Smooth muscle cell (in vitro differentiated cells): ENCODE results near the gene DIP2C. TPM values are rescaled to one million over a fixed set of nuclear protein-coding genes. Genes with fewer than 3 reads are reported as not detected.

Experiments used
- DNase-seq: peaks from one replicate; lab custom pipeline; 2025; ENCODE audit not compliant: unreplicated experiment; lab: John Stamatoyannopoulos, UW
- H2AFZ ChIP-seq: fragments of 200-600 bp; sonication (generic); 2 replicates; pipeline ENCODE4 v1.6.0; 2016; ENCODE audit warnings: antibody characterized with exemption, low read depth, mild to moderate bottlenecking
- H3F3A ChIP-seq: fragments of 200-600 bp; sonication (generic); 2 replicates; pipeline ENCODE4 v1.6.0; 2017; ENCODE audit warnings: antibody characterized with exemption, low read depth
- H3K27ac ChIP-seq: fragments of 200-600 bp; sonication (generic); 2 replicates; pipeline ENCODE4 v1.5.1; 2016; ENCODE audit warnings: low read depth, mild to moderate bottlenecking
- H3K27me3 ChIP-seq: fragments of 200-600 bp; sonication (generic); 2 replicates; pipeline ENCODE4 v1.6.1; 2016; ENCODE audit warnings: low read depth, mild to moderate bottlenecking
- H3K36me3 ChIP-seq: fragments of 200-600 bp; sonication (generic); 2 replicates; pipeline ENCODE4 v1.5.1; 2016; ENCODE audit warnings: low read depth
- H3K4me1 ChIP-seq: fragments of 200-600 bp; sonication (generic); 2 replicates; pipeline ENCODE4 v1.5.1; 2016; ENCODE audit warnings: low read depth
- H3K4me2 ChIP-seq: fragments of 200-600 bp; sonication (generic); 2 replicates; pipeline ENCODE4 v1.6.0; 2016; ENCODE audit warnings: mild to moderate bottlenecking
- H3K4me3 ChIP-seq: fragments of 200-600 bp; sonication (generic); 2 replicates; pipeline ENCODE4 v1.5.1; 2016; ENCODE audit warnings: mild to moderate bottlenecking
- H3K79me2 ChIP-seq: fragments of 200-600 bp; sonication (generic); 2 replicates; pipeline ENCODE4 v1.6.0; 2016; ENCODE audit warnings: low read depth, mild to moderate bottlenecking
- H3K9ac ChIP-seq: fragments of 200-600 bp; sonication (generic); 2 replicates; pipeline ENCODE4 v1.6.0; 2016; ENCODE audit warnings: low read depth
- H3K9me3 ChIP-seq: fragments of 200-600 bp; sonication (generic); replicated peaks from 2 replicates; pipeline ENCODE4 v1.5.1; 2016; ENCODE audit warnings: low read depth
- H4K20me1 ChIP-seq: fragments of 200-600 bp; sonication (generic); 2 replicates; pipeline ENCODE4 v1.6.0; 2016; ENCODE audit warnings: low read depth
- CTCF ChIP-seq: fragments of 200-600 bp; sonication (generic); IDR thresholded peaks from 2 replicates; pipeline ENCODE4 v1.5.1; 2017; ENCODE audit warnings: borderline replicate concordance, mild to moderate bottlenecking, antibody characterized with exemption; ENCODE audit not compliant: insufficient read depth, poor library complexity, severe bottlenecking
- WGBS: methylation state at CpG from one replicate; pipeline ENCODE4 v1.1.7; 2016; ENCODE audit warnings: low lambda C conversion rate; 5-methylcytosine and 5-hydroxymethylcytosine counted together
- polyA plus RNA-seq: library from polyadenylated mRNA; unstranded; fragments of >200 nt; fragmentation: Nextera tagmentation; extraction: Ambion mirVana; gene quantifications from 2 replicates; pipeline ENCODE4 v1.2.1, GENCODE V29; 2016
- total RNA-seq: library from RNA; depleted of rRNA; stranded (reverse); fragments of >200 nt; gene quantifications from 2 replicates; pipeline ENCODE4 v1.2.3, GENCODE V29; 2014

DIP2C gene
- total and polyA plus RNA-seq, 2 experiments from 2014 or later: 14.9 to 15.3 TPM

GRCh38 chr10:615583-616152 lies 73.8 kb downstream of the DIP2C start:
- peaks cover 69% of the 10 kb centered on the region for H4K20me1 ChIP-seq
- H3K9ac ChIP-seq: peak overlapping the region; percentile 86
- no peaks in the 10 kb centered on the region for H3F3A ChIP-seq
- H2AFZ ChIP-seq: no peak overlapping the region
- H3K4me3 ChIP-seq: no peak overlapping the region
- peak; percentile 16 for DNase-seq
- H3K4me1 ChIP-seq: peaks cover 23% of the 10 kb centered on the region
- H3K27ac ChIP-seq: peak overlapping the region; percentile 95
- no peaks in the 10 kb centered on the region for H3K9me3 ChIP-seq
- WGBS: 24% methylated on average over 13 of the region's 13 CpGs
- no peaks in the 10 kb centered on the region for H3K36me3 ChIP-seq
- peaks cover 86% of the 10 kb centered on the region for H3K79me2 ChIP-seq
- TF ChIP-seq CTCF: no peak
- no peaks in the 10 kb centered on the region for H3K27me3 ChIP-seq
- H3K4me2 ChIP-seq: peak overlapping the region; percentile 56

- Histone ChIP-seq H3K4me1 (peaks cover 24% of the 10 kb centered on the region), H3K4me2 (peak overlapping the region; percentile 56), H3K27ac (peak overlapping the region; percentile 95), H3K4me3 (no peak overlapping the region), H3F3A (peaks cover 4% of the 10 kb centered on the region), H3K9ac (peak overlapping the region; percentile 50), H2AFZ (no peak overlapping the region), H3K36me3 (no peaks in the 10 kb centered on the region), H3K9me3 (no peaks in the 10 kb centered on the region), H3K79me2 (peaks cover 80% of the 10 kb centered on the region), H4K20me1 (peaks cover 62% of the 10 kb centered on the region), H3K27me3 (no peaks in the 10 kb centered on the region)
- 82% methylated on average over 23 of the region's 23 CpGs for WGBS
- no peak for TF ChIP-seq CTCF
- DNase-seq: no peak
Observed at GRCh38 chr10:614790-615582, 74.5 kb downstream of the DIP2C start.

GRCh38 chr10:614139-614711 lies 75.2 kb downstream of the DIP2C start:
- Histone ChIP-seq H3K79me2 (peaks cover 73% of the 10 kb centered on the region), H3K27ac (peak overlapping the region; percentile 95), H3F3A (peaks cover 10% of the 10 kb centered on the region), H2AFZ (no peak overlapping the region), H3K9ac (no peak overlapping the region), H3K9me3 (no peaks in the 10 kb centered on the region), H3K4me3 (no peak overlapping the region), H3K4me1 (peaks cover 31% of the 10 kb centered on the region), H4K20me1 (peaks cover 55% of the 10 kb centered on the region), H3K36me3 (no peaks in the 10 kb centered on the region), H3K4me2 (no peak overlapping the region), H3K27me3 (no peaks in the 10 kb centered on the region)
- no peak for DNase-seq
- TF ChIP-seq CTCF: no peak
- WGBS: 91% methylated on average over 15 of the region's 15 CpGs
